H1 (cell line): Measurements from ENCODE around the gene NFIA. TPM values are rescaled to one million over a fixed set of nuclear protein-coding genes. Genes with fewer than 3 reads are reported as not detected.

Experiments used
- CTCF ChIA-PET: fragments of 300-600 bp; sonication (Branson Sonifier 250); formaldehyde crosslinking; loops from one replicate; lab custom pipeline; 2021; ENCODE audit not compliant: partially characterized antibody; lab: Charles Lee
- POLR2A ChIA-PET: fragments of 300-600 bp; sonication (Branson Sonifier 250); formaldehyde crosslinking; loops from one replicate; lab custom pipeline; 2021; ENCODE audit warnings: inconsistent platforms; ENCODE audit not compliant: partially characterized antibody; lab: Charles Lee
- DNase-seq, 2 experiments: peaks; one replicate each; pipeline versions ENCODE4 v3.0.0 to v3.0.0-alpha.2; 2010 to 2022; ENCODE audit warnings: low spot score in 2 of 2, low read depth in 1 of 2, mixed read lengths in 1 of 2
- FAIRE-seq: peaks from 2 replicates; lab custom pipeline; 2011; peaks lifted over from hg19 to GRCh38; lab: Jason Lieb, UNC
- H2AFZ ChIP-seq: 2 replicates; pipeline ENCODE4 v1.8.1; 2012; ENCODE audit warnings: low read length, inconsistent platforms
- H2AK5ac ChIP-seq: 2 replicates; pipeline ENCODE4 v1.6.1; 2013; ENCODE audit warnings: low read depth, low read length
- H2BK120ac ChIP-seq: replicated peaks from 2 replicates; pipeline ENCODE3; 2013; ENCODE audit warnings: low read depth, low read length, inconsistent platforms
- H2BK12ac ChIP-seq: 2 replicates; pipeline ENCODE4 v1.6.1; 2013; ENCODE audit warnings: low read depth, low read length
- H2BK15ac ChIP-seq: 2 replicates; pipeline ENCODE4 v1.6.1; 2013; ENCODE audit warnings: low read length
- H2BK20ac ChIP-seq: 2 replicates; pipeline ENCODE4 v1.6.1; 2013; ENCODE audit warnings: low read length
- H2BK5ac ChIP-seq: 2 replicates; pipeline ENCODE4 v1.6.1; 2013; ENCODE audit warnings: low read depth, low read length
- H3K14ac ChIP-seq: 2 replicates; pipeline ENCODE4 v1.6.1; 2013; ENCODE audit warnings: inconsistent platforms; ENCODE audit not compliant: insufficient read length
- H3K18ac ChIP-seq: 2 replicates; pipeline ENCODE4 v1.6.1; 2013; ENCODE audit warnings: low read length; ENCODE audit errors: extremely low read depth
- H3K23ac ChIP-seq: 2 replicates; pipeline ENCODE4 v1.6.1; 2013; ENCODE audit warnings: inconsistent platforms; ENCODE audit not compliant: insufficient read length
- H3K23me2 ChIP-seq: 2 replicates; pipeline ENCODE4 v1.6.1; 2013; ENCODE audit warnings: low read depth, low read length
- H3K27ac ChIP-seq: 2 replicates; pipeline ENCODE4 v1.6.1; 2011; ENCODE audit warnings: low read depth, low read length, inconsistent platforms
- H3K27me3 ChIP-seq, 4 experiments: replicated peaks in 1 of 4; 1 replicate in 1 of 4; 2 replicates in 3 of 4; pipeline versions ENCODE4 v1.6.1 to v1.8.1; 2011 to 2013; ENCODE audit warnings: low read length in 3 of 4, mild to moderate bottlenecking in 3 of 4, inconsistent platforms in 2 of 4, mixed read lengths in 2 of 4, moderate library complexity in 1 of 4; ENCODE audit not compliant: control insufficient read depth in 3 of 4, insufficient read depth in 3 of 4; ENCODE audit errors: extremely low read depth in 1 of 4
- H3K36me3 ChIP-seq, 4 experiments: 2 replicates each; pipeline versions ENCODE4 v1.6.1 to v1.8.1; 2011 to 2013; ENCODE audit warnings: mild to moderate bottlenecking in 4 of 4, low read length in 3 of 4, moderate library complexity in 2 of 4, control low read depth in 1 of 4, inconsistent platforms in 1 of 4; ENCODE audit not compliant: insufficient read depth in 4 of 4, control insufficient read depth in 2 of 4
- H3K4ac ChIP-seq: replicated peaks from 2 replicates; pipeline ENCODE3; 2013; ENCODE audit warnings: low read length, low read depth, mixed read lengths, inconsistent platforms; ENCODE audit not compliant: insufficient read length
- H3K4me1 ChIP-seq, 4 experiments: replicated peaks in 1 of 4; 1 replicate in 1 of 4; 2 replicates in 3 of 4; pipeline versions ENCODE4 v1.6.1 to v1.8.1; 2011 to 2013; ENCODE audit warnings: low read length in 3 of 4, inconsistent platforms in 2 of 4, mixed read lengths in 1 of 4; ENCODE audit not compliant: insufficient read depth in 4 of 4, control insufficient read depth in 3 of 4
- H3K4me2 ChIP-seq, 2 experiments: 2 replicates each; pipeline versions ENCODE4 v1.6.1 to v1.8.1; 2011 to 2013; ENCODE audit warnings: low read depth in 2 of 2, low read length in 2 of 2, control low read depth in 1 of 2, inconsistent platforms in 1 of 2, mild to moderate bottlenecking in 1 of 2; ENCODE audit not compliant: insufficient read depth in 1 of 2
- H3K4me3 ChIP-seq, 4 experiments: fragments of 200-600, 300-600 bp in 1 of 4; sonication (generic), shearing (Covaris generic), sonication (Bioruptor Twin) in 1 of 4; 2 replicates each; pipeline versions ENCODE4 v1.5.1 to v1.8.1; 2011 to 2016; ENCODE audit warnings: low read length in 4 of 4, low read depth in 3 of 4, control low read depth in 2 of 4, inconsistent platforms in 2 of 4, mild to moderate bottlenecking in 2 of 4, mixed read lengths in 1 of 4, moderate library complexity in 1 of 4; ENCODE audit not compliant: insufficient read depth in 2 of 4; ENCODE audit errors: extremely low read depth in 1 of 4
- H3K56ac ChIP-seq: replicated peaks from 2 replicates; pipeline ENCODE3; 2013; ENCODE audit warnings: low read depth, mild to moderate bottlenecking, mixed read lengths, low read length, inconsistent platforms; ENCODE audit not compliant: insufficient read length
- H3K79me1 ChIP-seq: 2 replicates; pipeline ENCODE4 v1.6.1; 2013; ENCODE audit warnings: low read depth, low read length, control low read depth
- H3K79me2 ChIP-seq, 2 experiments: 2 replicates each; pipeline versions ENCODE4 v1.6.1 to v1.8.1; 2012 to 2013; ENCODE audit warnings: low read length in 2 of 2, mild to moderate bottlenecking in 2 of 2, inconsistent platforms in 1 of 2; ENCODE audit not compliant: insufficient read depth in 2 of 2, control insufficient read depth in 1 of 2
- H3K9ac ChIP-seq, 4 experiments: replicated peaks in 1 of 4; 1 replicate in 1 of 4; 2 replicates in 3 of 4; pipeline versions ENCODE4 v1.6.1 to v1.8.1; 2011 to 2013; ENCODE audit warnings: low read depth in 3 of 4, low read length in 3 of 4, control low read depth in 2 of 4, mild to moderate bottlenecking in 2 of 4, moderate library complexity in 2 of 4, inconsistent platforms in 1 of 4; ENCODE audit errors: extremely low read depth in 1 of 4
- H3K9me3 ChIP-seq, 2 experiments: 2 replicates each; pipeline versions ENCODE4 v1.6.1 to v1.8.1; 2012 to 2013; ENCODE audit warnings: mild to moderate bottlenecking in 2 of 2, moderate library complexity in 2 of 2, control low read depth in 1 of 2, inconsistent platforms in 1 of 2, low read depth in 1 of 2, low read length in 1 of 2, mixed read lengths in 1 of 2; ENCODE audit not compliant: insufficient read depth in 2 of 2
- H4K20me1 ChIP-seq, 2 experiments: replicated peaks in 1 of 2; 2 replicates each; pipeline versions ENCODE3 to v1.8.1; 2011 to 2013; ENCODE audit warnings: inconsistent platforms in 2 of 2, low read length in 2 of 2, mild to moderate bottlenecking in 1 of 2; ENCODE audit not compliant: insufficient read depth in 2 of 2, control insufficient read depth in 1 of 2
- H4K5ac ChIP-seq: 2 replicates; pipeline ENCODE4 v1.6.1; 2013; ENCODE audit warnings: low read length, low read depth, mixed read lengths, inconsistent platforms; ENCODE audit not compliant: insufficient read length
- H4K8ac ChIP-seq: 2 replicates; pipeline ENCODE4 v1.8.0; 2013; ENCODE audit warnings: mild to moderate bottlenecking, moderate library complexity, low read length, inconsistent platforms; ENCODE audit not compliant: insufficient read depth; ENCODE audit errors: extremely low read depth
- H4K91ac ChIP-seq: replicated peaks from 2 replicates; pipeline ENCODE3; 2013; ENCODE audit warnings: low read length, mixed read lengths, inconsistent platforms; ENCODE audit not compliant: insufficient read length
- ATF2 ChIP-seq: IDR thresholded peaks from 2 replicates; pipeline ENCODE4 v1.6.1; 2012; ENCODE audit warnings: low read length, inconsistent platforms
- BCL11A ChIP-seq, 2 experiments: IDR thresholded peaks; one replicate each; pipeline ENCODE4 v1.6.1; 2011; ENCODE audit warnings: low read depth in 2 of 2, low read length in 2 of 2, mild to moderate bottlenecking in 2 of 2
- GTF2F1 ChIP-seq: IDR thresholded peaks from 2 replicates; pipeline ENCODE4 v1.6.1; 2012; ENCODE audit warnings: low read depth, low read length, improper control_type of control experiment, borderline replicate concordance
- JUND ChIP-seq: IDR thresholded peaks from 2 replicates; pipeline ENCODE4 v1.6.1; 2011; ENCODE audit warnings: mild to moderate bottlenecking, improper control_type of control experiment, low read length
- KDM5A ChIP-seq: fragments of 200-600 bp; IDR thresholded peaks from 2 replicates; pipeline ENCODE4 v1.7.1; 2012; ENCODE audit warnings: mild to moderate bottlenecking, low read length, inconsistent platforms, mixed read lengths
- MAFK ChIP-seq: IDR thresholded peaks from 2 replicates; pipeline ENCODE4 v1.6.1; 2012; ENCODE audit warnings: low read depth, mild to moderate bottlenecking, improper control_type of control experiment, low read length
- RAD21 ChIP-seq, 2 experiments: IDR thresholded peaks in 1 of 2; conservative IDR thresholded peaks in 1 of 2; 2 replicates each; pipeline ENCODE4 v1.6.1; 2011; ENCODE audit warnings: low read depth in 2 of 2, low read length in 2 of 2, improper control_type of control experiment in 1 of 2, inconsistent platforms in 1 of 2, mild to moderate bottlenecking in 1 of 2, moderate library complexity in 1 of 2
- SAP30 ChIP-seq: fragments of 300-600 bp; sonication (generic); IDR thresholded peaks from 2 replicates; pipeline ENCODE4 v1.7.1; 2012; ENCODE audit warnings: low read length, moderate library complexity, mild to moderate bottlenecking, inconsistent platforms; ENCODE audit not compliant: insufficient read depth, insufficient replicate concordance
- SUZ12 ChIP-seq: fragments of 200-600 bp; sonication (generic); IDR thresholded peaks from 2 replicates; pipeline ENCODE4 v1.6.1; 2012; ENCODE audit warnings: mild to moderate bottlenecking, inconsistent platforms, low read length, moderate library complexity, mixed read lengths
- TCF12 ChIP-seq: IDR thresholded peaks from 2 replicates; pipeline ENCODE4 v1.6.1; 2011; ENCODE audit warnings: low read depth, mild to moderate bottlenecking, low read length
- USF2 ChIP-seq: IDR thresholded peaks from 2 replicates; pipeline ENCODE4 v1.6.1; 2011; ENCODE audit warnings: low read length, improper control_type of control experiment
- WGBS, 2 experiments: shearing (Covaris generic) in 1 of 2; methylation state at CpG; one replicate each; pipeline versions ENCODE4 v1.1.6 to v1.1.7; 2013 to 2015; ENCODE audit warnings: low lambda C conversion rate in 2 of 2, mixed read lengths in 2 of 2, inconsistent platforms in 1 of 2, low coverage in 1 of 2, missing lambda C conversion rate in 1 of 2; ENCODE audit not compliant: insufficient replicate concordance in 2 of 2, insufficient coverage in 1 of 2, insufficient read length in 1 of 2; ENCODE audit errors: extremely low coverage in 1 of 2, missing lambda C conversion rate in 1 of 2; 5-methylcytosine and 5-hydroxymethylcytosine counted together
- polyA plus RNA-seq, 7 experiments: library from polyadenylated mRNA; depleted of rRNA in 3 of 7; stranded (reverse) in 5 of 7; unstranded in 2 of 7; fragments of >200 nt in 5 of 7; fragments of 200-250 nt in 2 of 7; gene quantifications; 1 replicate in 5 of 7; 2 replicates in 1 of 7; 4 replicates in 1 of 7; pipeline versions ENCODE4 v1.2.1 to v1.2.3, GENCODE V29; 2011 to 2013; ENCODE audit warnings: missing spikeins in 2 of 7, mixed read lengths in 2 of 7
- total RNA-seq: library from RNA; stranded (reverse); fragmentation: NEBNext Ultra II Directional; extraction: Animal tissue kit (Norgen Biotek cat#: 25700); gene quantifications from 2 replicates; pipeline ENCODE4 v1.2.1, GENCODE V29; 2021

The NFIA gene
- total and polyA plus RNA-seq, 2 of the 8 experiments (the other 6 are each of a cell fraction or from before 2014, with no cell fraction given) = 1.8 to 2.3 TPM

- H4K5ac ChIP-seq = no peak overlapping the region
- no peak overlapping the region for H2BK20ac ChIP-seq
- no peak overlapping the region for H3K9ac ChIP-seq
- no peak overlapping the region for H2BK12ac ChIP-seq
- H3K27me3 ChIP-seq = no peaks in the 10 kb centered on the region
- H4K8ac ChIP-seq = no peak overlapping the region
- H4K91ac ChIP-seq = no peak overlapping the region
- H3K23me2 ChIP-seq = no peaks in the 10 kb centered on the region
- H3K27ac ChIP-seq = no peak overlapping the region
- H2AK5ac ChIP-seq = no peak overlapping the region
- WGBS, 2 experiments = 74% methylated on average over 2 of the region's 2 CpGs; no CpG with 5 or more reads in 1 of the 2 experiments
- H2AFZ ChIP-seq = no peak overlapping the region
- no peak overlapping the region for H3K18ac ChIP-seq
- H3K56ac ChIP-seq = no peak overlapping the region
- H3K9me3 ChIP-seq = no peaks in the 10 kb centered on the region
- DNase-seq = no peak
- H3K23ac ChIP-seq = no peak overlapping the region
- H3K4me2 ChIP-seq = no peak overlapping the region
- H3K79me2 ChIP-seq = no peaks in the 10 kb centered on the region
- H2BK120ac ChIP-seq = no peak overlapping the region
- no peaks in the 10 kb centered on the region for H4K20me1 ChIP-seq
- no peaks in the 10 kb centered on the region for H3K36me3 ChIP-seq
- H2BK5ac ChIP-seq = no peak overlapping the region
- no peak overlapping the region for H2BK15ac ChIP-seq
- H3K79me1 ChIP-seq = no peaks in the 10 kb centered on the region
- no peaks in the 10 kb centered on the region for H3K4me1 ChIP-seq
- POLR2A ChIA-PET = no interaction called here
- no peak overlapping the region for H3K4ac ChIP-seq
- no peak for FAIRE-seq
- H3K4me3 ChIP-seq = no peak overlapping the region
- no peak overlapping the region for H3K14ac ChIP-seq
- CTCF ChIA-PET = interaction anchor here (0.8 kb wide), 1 partner anchor 9 kb away, joined by 3 read pairs; no protein-coding TSS in a partner anchor
- no peak for TF ChIP-seq RAD21 (IDR thresholded peaks at IDR 0.05 in 1 of 2, conservative IDR thresholded peaks at IDR 0.05 in 1 of 2; ENCODE audit: low read depth in 2 of 2, low read length in 2 of 2)
- no peak for TF ChIP-seq USF2
- no peak for TF ChIP-seq MAFK
- no peak for TF ChIP-seq SUZ12
- TF ChIP-seq SAP30 = no peak
- no peak for TF ChIP-seq JUND
- TF ChIP-seq ATF2 = no peak
- TF ChIP-seq BCL11A (IDR thresholded peaks at IDR 0.05; ENCODE audit: low read depth in 2 of 2, low read length in 2 of 2) = no peak
- no peak for TF ChIP-seq GTF2F1
- no peak for TF ChIP-seq KDM5A
- no peak for TF ChIP-seq TCF12
These were observed 423.9 kb downstream of the NFIA start for GRCh38 chr1:61506236-61506635.
